LNCaP clone FGC (cell line): ENCODE results near the gene FTHL17.

Source experiments
- DNase-seq: peaks from one replicate; pipeline ENCODE4 v3.0.0-alpha.2; 2011; ENCODE audit warnings: low read depth
- H3K4me3 ChIP-seq: 2 replicates; pipeline ENCODE4 v1.5.1; 2011; ENCODE audit warnings: mild to moderate bottlenecking, low read depth, low read length, control low read depth
- TF ChIP-seq, protein P1 (sequence below): IDR thresholded peaks from 2 replicates; pipeline ENCODE4 v1.5.1; 2012; ENCODE audit warnings: mild to moderate bottlenecking; ENCODE audit not compliant: control insufficient read depth, insufficient read depth; ENCODE audit errors: extremely low read depth

The FTHL17 gene

GRCh38 chrX:31070057-31070468 is 1.8 kb downstream of the FTHL17 start:
- no peak overlapping the region for H3K4me3 ChIP-seq
- DNase-seq = no peak
- TF ChIP-seq, protein P1, sequence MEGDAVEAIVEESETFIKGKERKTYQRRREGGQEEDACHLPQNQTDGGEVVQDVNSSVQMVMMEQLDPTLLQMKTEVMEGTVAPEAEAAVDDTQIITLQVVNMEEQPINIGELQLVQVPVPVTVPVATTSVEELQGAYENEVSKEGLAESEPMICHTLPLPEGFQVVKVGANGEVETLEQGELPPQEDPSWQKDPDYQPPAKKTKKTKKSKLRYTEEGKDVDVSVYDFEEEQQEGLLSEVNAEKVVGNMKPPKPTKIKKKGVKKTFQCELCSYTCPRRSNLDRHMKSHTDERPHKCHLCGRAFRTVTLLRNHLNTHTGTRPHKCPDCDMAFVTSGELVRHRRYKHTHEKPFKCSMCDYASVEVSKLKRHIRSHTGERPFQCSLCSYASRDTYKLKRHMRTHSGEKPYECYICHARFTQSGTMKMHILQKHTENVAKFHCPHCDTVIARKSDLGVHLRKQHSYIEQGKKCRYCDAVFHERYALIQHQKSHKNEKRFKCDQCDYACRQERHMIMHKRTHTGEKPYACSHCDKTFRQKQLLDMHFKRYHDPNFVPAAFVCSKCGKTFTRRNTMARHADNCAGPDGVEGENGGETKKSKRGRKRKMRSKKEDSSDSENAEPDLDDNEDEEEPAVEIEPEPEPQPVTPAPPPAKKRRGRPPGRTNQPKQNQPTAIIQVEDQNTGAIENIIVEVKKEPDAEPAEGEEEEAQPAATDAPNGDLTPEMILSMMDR = no peak

- no peak overlapping the region for H3K4me3 ChIP-seq
- TF ChIP-seq, protein P1 = no peak
- DNase-seq = no peak
Measured at GRCh38 chrX:31063114-31063513, 8.7 kb downstream of the FTHL17 start.

DNA sequence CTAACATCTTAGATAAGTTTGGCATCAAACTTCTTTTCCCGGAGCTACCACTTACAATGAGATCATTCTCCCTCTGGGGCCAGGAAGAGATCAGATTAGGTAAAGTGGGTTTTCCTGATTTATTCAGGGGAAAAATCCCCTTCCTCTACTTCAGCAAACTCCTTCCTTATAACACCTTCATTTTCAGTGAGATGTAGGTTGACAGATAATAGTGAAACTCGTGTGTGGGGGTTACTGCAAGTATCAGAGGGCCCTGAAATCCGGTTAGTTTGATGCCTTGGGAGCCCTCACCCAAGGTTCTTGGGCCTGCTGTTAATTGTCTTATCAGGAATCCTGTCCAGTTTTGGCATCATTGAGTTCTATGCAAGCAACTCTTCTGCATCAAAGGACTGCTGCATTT is 10.8 kb downstream of the FTHL17 start:
- H3K4me3 ChIP-seq = no peak overlapping the region
- DNase-seq = no peak
- TF ChIP-seq, protein P1 = no peak

DNA sequence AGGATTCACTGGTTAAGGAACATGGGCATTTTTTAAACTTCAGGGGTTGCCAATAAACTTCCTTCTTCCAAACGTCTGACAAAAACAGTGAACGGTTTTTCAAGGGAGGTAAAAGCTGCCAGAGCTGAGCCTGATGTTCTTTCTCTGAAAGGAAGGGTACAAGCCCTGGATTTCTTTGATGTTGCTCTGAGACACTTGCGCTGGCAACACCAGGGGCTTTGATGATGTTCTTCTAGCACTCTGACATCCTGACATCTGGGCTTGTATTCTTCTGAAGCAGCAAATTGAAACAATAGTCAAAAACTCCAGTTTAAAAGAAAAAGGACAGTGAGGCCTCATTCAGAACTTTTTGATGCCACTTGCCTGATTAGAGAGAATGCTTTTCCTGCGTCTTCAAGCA is 11.8 kb downstream of the FTHL17 start:
- no peak overlapping the region for H3K4me3 ChIP-seq
- TF ChIP-seq, protein P1 = no peak
- DNase-seq = no peak

GRCh38 chrX:31058284-31058683 is 13.6 kb downstream of the FTHL17 start:
- no peak for DNase-seq
- no peak overlapping the region for H3K4me3 ChIP-seq
- TF ChIP-seq, protein P1 = no peak

DNA sequence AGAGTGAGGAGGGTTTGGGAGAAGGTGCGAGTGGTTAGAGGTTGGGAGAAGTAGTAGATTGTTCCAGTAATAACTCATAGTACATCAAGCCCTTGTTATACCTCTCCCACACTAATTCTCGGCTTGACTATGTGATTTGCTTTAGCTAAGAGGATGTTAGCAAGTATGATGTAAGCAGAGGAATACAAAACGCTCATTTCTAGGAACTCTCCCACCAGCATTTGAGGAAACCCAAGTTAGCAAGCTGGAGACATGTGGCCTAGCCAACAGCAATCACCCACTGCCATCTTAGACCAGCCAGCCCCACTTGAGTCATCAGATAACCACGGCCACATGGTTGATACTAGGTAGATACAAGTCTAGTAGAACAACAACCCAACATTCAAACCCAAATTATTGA is 14.2 kb downstream of the FTHL17 start:
- TF ChIP-seq, protein P1 = no peak
- no peak for DNase-seq

DNA sequence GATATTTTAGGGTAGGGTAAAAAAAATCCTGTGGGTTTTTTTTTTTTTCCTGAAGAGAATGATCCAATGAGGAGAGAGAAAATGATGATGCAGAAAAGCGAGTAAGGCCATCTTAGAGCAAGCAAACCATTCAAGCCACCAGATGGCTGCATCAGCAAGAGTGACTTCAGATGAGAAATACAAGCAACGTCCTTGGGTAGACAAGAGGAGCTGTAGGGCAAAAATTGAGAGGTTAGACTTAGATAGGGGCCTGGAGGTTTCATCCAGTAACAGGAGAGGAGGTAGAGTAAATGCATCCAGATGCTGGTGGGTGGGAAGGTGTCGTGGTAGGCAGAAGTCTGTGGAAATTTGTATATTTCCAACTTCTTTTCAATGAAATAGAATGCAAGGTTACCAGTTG is 14.6 kb downstream of the FTHL17 start:
- TF ChIP-seq, protein P1 = no peak
- no peak overlapping the region for H3K4me3 ChIP-seq
- no peak for DNase-seq

More for the DNA sequence above, 14.2 kb downstream of the FTHL17 start:
- H3K4me3 ChIP-seq = no peak overlapping the region
